TTC549 (cell line): ENCODE data around the gene R3HDM4.

Experiments used
- FAIRE-seq: peaks from 2 replicates; lab custom pipeline; 2012; peaks lifted over from hg19 to GRCh38; lab: Jason Lieb, UNC

R3HDM4 gene

DNA sequence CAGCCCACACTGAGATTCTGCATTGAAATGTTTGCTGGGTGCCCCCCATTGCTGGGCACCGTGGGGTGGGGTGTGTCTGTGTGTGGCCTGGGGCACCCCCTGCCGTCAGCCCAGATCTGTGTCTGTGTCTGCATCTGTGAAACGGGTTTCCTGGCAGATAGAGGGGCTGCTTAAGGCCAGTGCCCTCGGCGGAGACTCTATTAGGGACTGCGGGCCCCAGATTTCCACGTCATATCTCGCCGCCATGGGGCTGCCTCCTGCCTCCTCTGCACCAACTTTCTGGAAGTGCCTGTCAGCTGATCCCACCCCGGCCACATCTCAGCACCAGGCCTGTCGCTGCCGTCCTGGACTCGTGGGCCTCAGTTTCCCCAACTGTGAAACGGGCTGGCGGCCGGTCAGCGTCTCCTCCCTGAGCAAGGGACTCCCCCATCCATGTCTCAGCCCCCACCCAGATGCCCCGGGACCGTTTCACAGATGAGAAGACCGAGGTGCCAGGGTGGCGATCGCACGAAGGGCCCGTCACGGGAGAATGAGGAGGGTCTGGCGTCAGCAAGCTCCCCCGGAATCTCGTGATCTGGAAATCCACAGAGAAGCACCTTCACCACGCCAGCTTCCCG, 34.2 kb upstream of the R3HDM4 start:
- FAIRE-seq = no peak

DNA sequence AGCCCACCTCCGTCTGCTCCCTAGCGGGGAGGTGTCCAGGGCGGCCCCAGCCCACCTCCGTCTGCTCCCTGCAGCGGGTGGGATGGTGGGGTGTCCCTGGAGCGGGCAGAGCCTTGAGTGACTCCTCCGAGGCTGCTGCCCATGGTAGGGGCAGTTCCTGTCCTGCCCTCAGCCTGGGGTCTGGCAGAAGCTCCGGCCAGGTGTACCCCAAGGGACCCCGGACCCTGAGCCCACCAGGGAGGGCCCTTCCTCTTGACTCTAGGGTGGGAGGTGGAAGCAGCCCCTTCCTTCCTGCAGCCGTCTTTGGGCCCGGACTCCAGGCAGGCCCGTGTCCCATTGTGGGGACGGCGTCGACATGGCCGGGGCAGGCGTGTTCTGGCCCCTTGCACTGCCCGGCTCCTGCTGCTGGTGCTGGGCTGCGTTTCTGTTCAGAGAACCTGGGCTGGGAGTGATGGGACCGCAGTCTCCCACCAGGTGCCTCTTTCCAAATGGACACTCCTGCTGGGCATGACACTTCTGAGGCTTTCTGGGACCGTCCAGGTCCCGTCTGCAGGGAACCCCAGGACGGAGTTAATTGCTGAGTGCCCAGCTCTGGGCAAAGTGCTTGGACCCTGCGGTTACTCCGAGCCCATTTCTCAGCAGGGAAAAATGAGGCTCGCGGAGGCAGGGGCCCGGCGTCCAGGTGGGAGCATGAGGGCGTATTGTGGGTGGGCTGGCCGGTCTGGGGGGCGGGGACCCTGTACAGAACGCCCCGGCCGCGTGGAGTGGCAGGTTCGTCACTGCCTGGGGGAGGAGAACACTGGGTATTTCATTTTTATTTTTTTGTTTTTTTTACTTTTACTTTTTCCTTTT, 32.6 kb upstream of the R3HDM4 start:
- FAIRE-seq = no peak

DNA sequence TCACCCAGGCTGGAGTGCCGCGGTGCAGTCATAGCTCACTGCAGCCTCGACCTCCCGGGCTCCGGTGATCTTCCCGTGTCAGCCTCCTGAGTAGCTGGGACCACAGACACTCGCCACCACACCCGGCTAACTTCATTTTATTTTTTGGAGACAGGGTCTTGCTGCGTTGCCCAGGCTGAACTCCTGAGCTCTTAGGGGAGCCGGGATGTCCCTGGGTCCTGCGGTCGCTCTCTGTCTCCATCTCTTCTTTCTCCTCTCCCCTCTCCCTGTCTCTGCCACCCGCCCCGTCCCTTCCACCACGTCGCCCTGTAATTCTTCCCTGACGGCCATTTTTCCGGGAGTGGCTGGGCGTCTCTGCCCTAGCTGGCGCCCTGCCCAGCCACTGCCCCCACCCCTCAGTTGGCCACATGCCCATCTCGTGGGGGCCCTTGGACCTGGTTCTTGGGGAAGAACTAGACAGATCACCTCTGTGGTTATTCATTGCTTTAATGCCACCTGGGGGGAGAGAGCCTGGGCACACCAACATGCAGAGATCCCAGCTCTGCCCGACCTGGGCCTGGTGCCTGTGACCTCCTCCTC, 31.7 kb upstream of the R3HDM4 start:
- FAIRE-seq = no peak

DNA sequence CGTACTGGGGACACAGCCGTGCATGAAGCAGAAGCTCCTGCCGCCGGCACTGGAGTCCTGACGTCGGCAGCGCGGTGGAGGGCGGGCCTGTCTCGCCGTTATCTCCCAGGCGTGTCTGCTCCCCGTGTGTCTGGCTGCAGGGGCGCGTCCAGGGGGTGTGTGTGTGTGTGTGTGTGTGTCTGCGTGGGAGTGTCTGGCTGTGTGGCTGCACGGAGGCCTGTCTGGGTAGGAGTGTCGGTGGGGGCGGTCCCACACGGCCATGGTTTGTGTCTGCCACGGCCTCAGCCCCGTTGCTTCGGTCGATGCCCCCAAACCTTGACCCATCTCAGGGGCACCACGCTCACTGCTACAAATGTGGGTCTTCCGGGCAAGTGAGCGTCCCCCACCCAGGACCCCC, 31.1 kb upstream of the R3HDM4 start:
- no peak for FAIRE-seq

DNA sequence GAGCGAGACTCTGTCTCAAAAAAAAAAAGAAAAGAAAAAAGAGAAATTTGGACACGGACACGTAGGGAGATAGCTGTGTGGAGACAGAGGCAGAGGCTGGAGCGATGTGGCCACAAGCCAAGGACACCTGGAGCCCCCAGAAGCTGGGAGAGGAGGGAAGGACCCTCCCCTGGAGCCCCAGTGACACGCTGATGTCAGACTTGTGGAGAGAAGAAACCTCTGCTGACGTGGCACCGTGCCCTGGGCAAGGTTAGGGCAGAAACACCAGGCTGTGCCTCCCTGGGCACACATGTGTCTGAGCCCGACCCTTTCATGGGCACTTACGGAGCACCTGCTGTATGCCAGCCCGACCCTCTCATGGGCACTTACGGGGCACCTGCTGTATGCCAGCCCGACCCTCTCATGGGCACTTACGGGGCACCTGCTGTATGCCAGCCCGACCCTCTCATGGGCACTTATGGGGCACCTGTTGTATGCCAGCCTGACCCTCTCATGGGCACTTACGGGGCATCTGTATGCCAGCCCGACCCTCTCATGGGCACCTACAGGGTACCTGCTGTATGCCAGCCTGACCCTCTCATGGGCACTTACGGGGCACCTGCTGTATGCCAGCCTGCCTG, 30.6 kb upstream of the R3HDM4 start:
- FAIRE-seq = no peak

DNA sequence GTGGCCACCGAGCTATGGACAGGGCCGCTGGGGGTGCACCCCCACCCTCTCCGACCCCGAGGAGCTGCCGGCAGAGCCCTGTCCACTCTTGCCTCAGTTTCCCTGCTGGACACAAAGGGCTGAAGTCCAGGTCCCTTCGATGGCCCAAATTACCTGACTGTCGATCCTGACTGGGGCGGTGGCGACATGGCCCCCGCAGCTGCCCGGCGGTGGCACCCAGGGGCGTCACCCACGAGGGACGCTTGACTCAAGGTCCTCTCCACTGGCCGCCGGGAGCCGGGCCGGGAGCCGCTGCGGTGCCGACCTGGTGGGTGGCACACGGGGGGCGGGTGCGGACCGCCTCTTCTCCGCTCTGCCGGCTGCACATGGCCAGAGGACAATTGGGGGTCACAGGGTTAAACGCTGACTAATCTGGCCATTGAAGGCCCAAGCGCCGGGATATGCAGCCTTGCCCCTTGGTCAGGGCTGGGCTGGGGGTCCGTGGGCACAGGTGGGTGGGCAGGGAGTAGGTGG, 29.2 kb upstream of the R3HDM4 start:
- FAIRE-seq = no peak

DNA sequence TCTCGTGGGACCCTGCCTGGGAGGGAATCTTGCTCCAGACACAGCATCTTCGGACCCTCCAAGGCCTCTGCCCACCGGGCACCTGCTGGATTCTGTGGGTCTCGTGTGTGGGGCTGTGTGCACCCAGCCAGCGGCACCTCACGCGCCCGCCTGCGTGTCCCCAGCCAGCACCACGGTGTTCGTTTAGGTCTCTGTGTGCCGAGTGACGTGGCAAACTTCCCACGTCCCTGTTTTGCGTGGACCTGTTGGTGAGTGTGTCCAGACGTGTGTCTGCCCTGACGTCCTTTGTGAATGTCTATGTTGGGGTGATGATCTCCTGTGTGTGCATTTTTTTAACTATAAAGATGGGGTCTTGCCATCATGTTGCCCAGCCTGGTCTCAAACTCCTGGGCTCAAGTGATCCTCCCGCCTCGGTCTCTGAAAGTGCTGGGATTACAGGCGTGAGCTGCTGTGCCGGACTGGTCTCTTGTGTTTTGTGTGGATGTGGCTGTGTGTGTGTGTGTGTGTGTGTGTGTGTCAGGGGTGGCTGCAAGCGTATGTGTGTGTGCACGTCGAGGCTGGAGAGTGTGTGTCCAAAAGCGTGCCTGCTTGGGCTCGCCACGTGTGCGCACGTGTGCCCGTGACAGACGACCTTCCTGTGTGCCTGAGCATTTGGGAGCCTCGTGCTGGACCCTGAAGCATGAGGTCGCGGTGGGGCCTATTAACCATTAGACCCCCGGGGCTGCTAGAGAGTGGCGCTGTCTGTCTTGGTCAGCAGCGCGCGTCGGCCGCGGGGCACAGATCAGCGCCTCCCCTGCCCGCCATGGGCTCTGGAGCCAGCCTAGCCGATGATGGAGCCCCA, 28.5 kb upstream of the R3HDM4 start:
- FAIRE-seq = no peak

DNA sequence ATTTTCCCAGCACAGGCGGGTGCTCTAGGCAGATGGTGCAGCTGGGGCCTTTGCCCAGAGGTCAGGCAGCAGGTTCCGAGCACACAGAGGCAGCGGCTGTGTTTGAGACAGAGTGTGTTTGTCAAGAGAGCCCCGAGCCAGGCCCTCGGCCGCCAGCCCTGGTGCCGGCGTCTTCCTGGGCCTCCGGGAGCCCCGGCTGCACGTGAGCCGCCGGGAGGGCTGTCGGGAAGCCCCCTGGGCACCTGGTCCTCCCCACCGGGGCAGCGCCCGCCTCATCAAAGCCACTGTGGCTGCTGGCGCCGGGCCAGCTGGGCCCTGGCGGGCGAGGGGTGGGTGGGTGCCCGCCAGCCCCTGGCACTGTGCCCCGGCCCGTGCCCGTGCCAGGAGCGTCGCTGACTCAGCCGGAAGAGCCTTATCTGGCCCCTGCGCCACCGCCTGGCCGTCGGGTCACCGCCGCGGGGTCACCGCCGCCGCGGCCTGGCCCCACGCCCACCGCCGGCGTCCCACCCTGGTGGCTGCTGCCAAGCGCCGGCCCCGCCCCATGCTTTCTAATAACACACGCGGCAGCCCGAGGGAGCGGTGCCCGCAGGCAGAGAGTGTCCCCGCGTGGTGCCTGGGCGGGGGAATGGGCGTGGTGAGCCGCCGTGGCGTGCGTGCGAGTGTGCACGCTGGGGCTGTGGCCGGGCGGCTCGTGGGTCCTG, 27.7 kb upstream of the R3HDM4 start:
- no peak for FAIRE-seq

DNA sequence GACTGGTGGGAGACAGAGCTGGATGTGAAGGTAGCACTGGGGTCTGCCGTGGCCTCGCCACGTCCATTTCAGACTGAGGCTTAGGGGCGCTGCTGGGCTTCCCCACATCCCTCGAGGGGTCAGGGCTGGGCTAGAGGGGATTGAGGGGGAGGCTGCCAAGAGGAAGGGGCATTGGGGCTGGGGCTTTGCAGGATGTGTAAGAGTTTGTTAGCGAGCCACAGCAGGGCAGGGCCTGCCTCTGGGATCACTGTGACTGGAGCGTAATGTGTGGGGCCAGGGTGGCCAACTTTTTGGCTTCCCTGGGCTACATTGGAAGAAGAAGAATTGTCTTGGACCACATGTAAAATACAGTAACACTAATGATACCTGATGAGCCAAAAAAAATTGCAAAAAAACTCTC, 26.9 kb upstream of the R3HDM4 start:
- no peak for FAIRE-seq

DNA sequence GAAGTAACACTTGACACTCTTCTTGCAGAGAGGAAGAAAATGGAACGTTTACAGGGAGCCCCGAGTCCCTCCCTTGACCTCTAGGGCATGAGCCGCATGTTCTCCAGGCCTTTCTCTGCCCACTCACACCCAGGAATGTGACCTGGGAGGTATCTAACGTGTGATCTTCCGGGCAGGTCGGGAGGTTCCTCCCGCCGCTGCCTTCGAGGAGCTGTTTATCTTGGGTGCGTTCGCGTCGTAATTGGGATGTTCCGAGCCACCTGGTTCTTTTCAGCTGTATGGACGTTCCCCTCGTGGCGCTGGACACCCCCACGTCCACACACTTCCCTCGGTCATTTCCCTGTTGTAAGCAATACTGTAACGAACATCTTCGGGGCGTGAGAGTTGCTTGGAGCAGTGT, 26.4 kb upstream of the R3HDM4 start:
- FAIRE-seq = no peak

DNA sequence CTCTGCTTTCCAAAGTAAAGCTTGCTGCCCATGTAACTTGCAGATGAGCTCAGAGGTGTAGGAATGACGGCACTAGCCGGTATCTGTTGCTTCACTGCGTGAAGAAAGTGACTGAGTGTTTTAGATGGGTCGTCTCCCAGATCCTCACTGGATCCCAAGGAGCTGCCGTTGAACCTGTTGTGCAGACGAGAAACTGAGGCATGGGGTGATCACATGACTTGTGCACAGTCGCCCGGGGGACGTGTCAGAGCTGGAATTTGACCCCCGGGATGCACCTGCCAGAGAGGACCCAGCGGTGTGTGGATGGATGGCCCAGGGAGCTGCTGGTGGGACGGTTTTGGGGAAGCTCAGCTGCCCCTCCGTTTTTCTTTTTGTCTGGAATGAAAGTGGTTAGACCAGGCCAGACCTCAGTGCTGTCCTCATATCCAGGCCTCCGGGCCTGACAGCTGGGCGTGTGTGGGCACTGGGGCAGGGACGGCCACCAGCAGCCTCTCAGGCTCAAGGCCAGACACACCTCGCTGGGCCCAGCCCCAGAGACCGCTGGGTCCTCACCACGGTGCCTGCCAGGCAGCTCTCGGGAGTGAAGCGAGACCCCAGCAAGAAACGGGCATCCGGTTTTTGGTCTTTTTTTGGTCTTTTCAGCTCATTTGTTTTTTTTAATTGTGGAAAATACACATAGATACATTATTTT, 25.4 kb upstream of the R3HDM4 start:
- FAIRE-seq = no peak

DNA sequence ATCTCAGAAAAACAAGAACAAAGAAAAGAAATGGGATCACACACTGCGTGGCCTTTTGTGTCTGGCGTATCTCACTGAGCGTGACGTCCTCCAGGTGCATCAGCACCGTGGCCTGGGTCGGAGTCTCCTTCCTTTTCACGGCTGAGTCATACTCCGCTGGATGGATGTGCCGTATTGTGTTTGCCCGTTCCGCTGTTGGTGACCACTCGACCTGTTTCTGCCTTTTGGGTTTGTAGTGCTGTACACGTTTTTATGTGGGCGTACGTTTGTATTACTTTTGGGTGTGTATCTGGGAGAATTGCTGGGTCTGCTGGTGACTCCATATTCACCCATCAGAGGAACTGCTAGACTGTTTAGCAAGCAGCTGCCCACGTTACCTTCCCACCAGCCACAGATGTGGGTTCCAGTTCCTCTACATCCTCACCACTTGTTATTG, 24.3 kb upstream of the R3HDM4 start:
- FAIRE-seq = no peak

DNA sequence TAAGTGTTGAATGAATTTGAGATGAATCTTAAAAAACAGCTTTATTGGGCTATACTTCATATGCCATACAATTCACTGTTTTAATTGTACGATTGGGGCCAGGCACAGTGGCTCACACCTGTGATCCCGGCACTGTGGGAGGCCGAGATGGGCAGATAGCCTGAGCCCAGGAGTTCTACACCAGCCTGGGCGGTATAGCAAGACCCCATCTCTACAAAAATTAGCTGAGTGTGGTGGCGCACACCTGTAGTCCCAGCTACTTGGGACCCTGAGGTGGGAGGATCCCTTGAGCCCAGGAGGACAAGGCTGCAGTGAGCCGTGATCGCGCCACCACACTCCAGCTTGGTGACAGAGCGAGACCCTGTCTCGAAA, 23.1 kb upstream of the R3HDM4 start:
- no peak for FAIRE-seq

DNA sequence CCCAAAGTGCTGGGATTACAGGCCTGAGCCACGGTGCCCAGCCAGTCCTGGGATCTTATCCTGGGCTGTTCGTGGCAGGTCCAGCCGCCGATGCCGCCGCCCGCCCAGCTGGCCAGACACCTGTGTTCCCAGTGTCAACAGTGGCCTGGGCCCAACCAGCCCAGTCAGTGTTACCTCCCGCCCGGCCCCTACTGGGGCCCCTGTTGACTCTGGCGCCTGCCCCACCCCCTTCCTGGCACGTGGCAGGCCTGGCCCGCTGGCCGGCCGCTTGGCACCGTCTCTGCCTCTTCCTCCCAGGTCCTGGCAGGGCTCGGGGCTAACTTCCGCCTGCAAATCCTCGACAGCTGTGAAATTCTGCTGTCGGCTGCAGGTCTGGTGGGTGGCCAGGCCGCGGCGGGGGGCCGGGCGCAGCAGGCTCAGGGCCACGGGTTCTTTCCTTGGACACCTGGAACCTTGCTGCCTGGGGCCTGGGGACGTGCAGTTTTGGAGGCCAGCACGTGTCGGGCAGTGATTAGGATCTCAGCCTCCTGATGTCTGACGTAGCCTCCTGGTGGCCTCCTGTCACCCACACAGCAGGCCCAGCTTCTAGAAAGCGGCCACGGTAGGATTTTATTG, 22.0 kb upstream of the R3HDM4 start:
- no peak for FAIRE-seq

DNA sequence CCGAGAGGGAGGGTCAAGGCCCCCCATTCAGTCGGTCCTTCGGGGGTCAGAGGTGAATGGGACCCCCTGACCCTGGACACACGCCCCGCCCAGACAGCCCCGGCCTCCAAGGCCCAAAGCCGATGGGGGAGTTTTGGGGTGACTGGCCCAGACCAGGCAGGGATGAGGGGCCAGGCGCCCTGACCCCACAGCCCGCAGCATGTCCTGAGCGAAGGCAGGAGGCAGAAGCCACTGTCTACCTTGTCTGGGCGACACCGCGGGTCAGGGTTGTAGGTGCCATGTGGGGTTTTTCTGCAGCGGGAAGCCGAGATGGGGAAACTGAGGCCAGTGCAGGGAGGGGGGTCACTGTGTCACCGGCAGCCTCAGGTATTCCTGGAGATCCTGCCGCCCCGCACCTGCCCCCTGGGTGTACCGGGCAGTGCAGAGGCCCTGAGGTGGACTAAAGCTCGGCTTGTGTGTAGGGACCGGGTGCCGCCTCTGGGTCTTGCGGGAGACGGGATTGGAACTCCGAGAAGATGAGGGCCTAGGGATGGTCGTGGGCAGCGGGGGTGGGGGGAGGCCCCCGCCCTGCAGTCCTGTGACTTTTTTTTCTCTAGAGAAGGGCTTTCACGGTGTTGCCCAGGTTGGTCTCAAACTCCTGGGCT, 21.3 kb upstream of the R3HDM4 start:
- FAIRE-seq = no peak

DNA sequence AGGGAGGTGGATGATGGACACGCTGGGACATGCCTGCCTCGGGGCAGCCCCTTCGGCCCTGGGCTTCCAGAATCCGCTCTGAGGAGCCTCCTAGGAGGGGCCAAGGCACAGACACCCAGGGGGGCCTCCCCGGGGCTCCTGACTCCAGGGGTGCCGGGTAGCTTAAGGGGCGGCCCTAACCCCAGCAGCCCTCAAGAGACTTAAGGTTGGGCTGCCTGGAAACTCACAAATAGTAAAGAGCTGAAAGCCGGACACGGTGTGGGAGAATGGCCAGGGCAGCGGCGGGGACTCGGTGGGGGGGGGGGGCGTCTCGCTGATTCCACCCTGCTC, 20.5 kb upstream of the R3HDM4 start:
- no peak for FAIRE-seq

DNA sequence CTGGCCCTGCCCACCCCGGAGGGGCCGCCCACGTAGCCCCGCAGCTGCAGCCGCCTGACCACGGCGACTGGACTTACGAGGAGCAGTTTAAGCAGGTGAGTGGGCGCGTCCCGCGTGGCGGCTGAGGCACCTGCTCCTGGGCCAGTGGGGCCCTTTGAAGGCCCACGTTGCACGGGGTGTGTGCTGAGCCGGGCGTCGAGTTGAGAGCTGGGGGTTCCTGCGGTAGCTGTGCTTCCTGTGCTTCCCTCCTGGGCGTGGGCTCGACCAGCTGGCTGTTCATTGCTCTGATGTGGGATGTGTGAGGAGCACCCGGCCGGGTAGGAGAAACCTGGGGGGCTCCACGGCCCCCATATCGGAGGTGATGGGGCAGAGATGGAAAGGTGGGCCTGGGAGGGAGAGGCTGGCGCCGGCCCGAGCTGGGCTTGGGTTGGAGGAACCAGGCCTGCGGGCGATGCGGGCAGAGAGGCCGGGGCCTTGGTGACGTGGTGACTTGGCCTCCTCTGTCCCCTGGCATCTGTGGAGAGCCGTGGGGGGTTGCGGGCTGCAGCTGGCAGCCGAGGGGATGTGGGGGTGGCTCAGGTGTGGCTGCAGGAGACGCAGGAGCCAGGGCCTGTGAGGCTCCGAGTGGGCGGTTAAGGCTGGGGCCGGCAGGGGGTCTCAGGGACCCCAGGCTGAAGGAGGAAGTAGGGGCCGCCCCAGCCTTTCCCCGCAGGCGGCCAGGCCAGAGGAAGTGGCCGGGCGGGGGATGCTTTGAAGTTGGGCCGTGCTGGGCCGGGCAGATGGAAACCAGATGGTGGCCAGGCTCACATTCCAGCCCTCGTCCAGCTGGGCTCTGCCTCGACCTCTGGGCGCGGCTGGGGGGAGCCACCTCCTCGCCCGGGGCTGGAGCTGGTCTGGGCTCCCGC, 19.9 kb upstream of the R3HDM4 start:
- FAIRE-seq = no peak

DNA sequence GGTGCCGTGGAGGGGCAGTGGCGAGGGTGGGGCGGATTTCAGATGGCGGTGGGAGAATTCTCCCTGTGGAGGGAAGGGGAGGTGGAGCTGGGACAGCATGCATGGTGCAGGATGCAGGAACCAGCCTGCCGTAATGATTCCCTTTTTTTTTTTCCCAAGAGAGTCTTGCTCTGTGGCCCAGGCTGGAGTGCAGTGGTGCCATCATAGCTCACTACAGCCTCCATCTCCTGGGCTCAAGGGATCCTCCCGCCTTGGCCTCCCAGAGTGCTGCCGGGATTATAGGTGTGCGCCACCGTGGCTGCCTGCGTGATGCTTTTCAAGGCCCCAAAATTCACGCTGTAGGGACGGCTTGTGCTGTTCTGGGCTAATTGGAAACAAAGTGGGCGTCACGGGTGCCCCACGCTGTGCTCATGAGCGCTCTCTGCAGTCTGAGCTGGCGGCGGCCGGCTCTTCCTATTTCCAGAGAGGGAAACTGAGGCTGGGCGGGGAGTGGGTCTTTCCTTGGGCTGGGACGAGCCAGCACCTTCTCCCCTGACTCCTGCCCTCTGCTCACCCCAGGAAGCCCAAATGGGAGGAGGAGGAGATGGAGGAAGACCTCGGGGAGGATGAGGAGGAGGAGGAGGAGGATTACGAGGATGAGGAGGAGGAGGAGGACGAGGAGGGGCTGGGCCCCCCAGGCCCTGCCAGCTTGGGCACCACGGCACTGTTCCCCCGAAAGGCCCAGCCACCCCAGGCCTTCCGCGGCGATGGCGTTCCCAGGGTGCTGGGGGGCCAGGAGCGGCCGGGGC, 19.0 kb upstream of the R3HDM4 start:
- FAIRE-seq = no peak
